Dedifferentiated amniotic fluid mesenchymal stem cell (primary cell): ENCODE results near the gene DPCD.

ENCODE experiments used
- DNase-seq: peaks from one replicate; pipeline ENCODE4 v3.0.0-alpha.2; 2016; ENCODE audit errors: extremely low spot score

DPCD gene

GRCh38 chr10:101587725-101588653 lies at the start of gene DPCD, which contains the start of gene POLL:
TSS of gene DPCD (plus strand) at chr10:101588321. CDS start at chr10:101588337, 16 bp downstream.
TSS of gene POLL (minus strand) at chr10:101588257. CDS start at chr10:101587360, 897 bp downstream.
- DNase-seq = peak; percentile 95

GRCh38 chr10:101538446-101538845 lies 49.7 kb upstream of the DPCD start:
- DNase-seq = no peak

- no peak for DNase-seq
Measured at GRCh38 chr10:101545898-101546297, 42.2 kb upstream of the DPCD start.

GRCh38 chr10:101550965-101551364 lies 37.2 kb upstream of the DPCD start:
- DNase-seq = no peak

- no peak for DNase-seq
Measured at GRCh38 chr10:101552442-101552841, 35.7 kb upstream of the DPCD start.

- no peak for DNase-seq
Measured at GRCh38 chr10:101557541-101557940, 30.6 kb upstream of the DPCD start.

- no peak for DNase-seq
Measured at GRCh38 chr10:101558204-101558603, 29.9 kb upstream of the DPCD start.

- no peak for DNase-seq
Measured at GRCh38 chr10:101558671-101559595, 29.2 kb upstream of the DPCD start.

- DNase-seq = no peak
Measured at GRCh38 chr10:101559596-101560297, 28.4 kb upstream of the DPCD start.

GRCh38 chr10:101560298-101561067 lies 27.6 kb upstream of the DPCD start:
- DNase-seq = no peak

GRCh38 chr10:101561068-101561915 lies 26.8 kb upstream of the DPCD start:
- DNase-seq = no peak

GRCh38 chr10:101562231-101562630 lies 25.9 kb upstream of the DPCD start:
- DNase-seq = no peak

GRCh38 chr10:101563007-101563406 lies 25.1 kb upstream of the DPCD start:
- no peak for DNase-seq

- DNase-seq = no peak
Measured at GRCh38 chr10:101563497-101564040, 24.6 kb upstream of the DPCD start.

- no peak for DNase-seq
Measured at GRCh38 chr10:101564490-101564991, 23.6 kb upstream of the DPCD start.

- DNase-seq = no peak
Measured at GRCh38 chr10:101565370-101565900, 22.7 kb upstream of the DPCD start.

- DNase-seq = no peak
Measured at GRCh38 chr10:101565936-101566332, 22.2 kb upstream of the DPCD start.

GRCh38 chr10:101566333-101567164 lies 21.6 kb upstream of the DPCD start:
- DNase-seq = no peak
